ENCODE data around the gene KIF1B.

Gene KIF1B

GRCh38 chr1:10430216-10431069 is 220.1 kb downstream of the KIF1B start, which contains the start of gene CENPS (continued):
- TF ChIP-seq ZBTB26 (tag by site-specific recombination; optimal IDR thresholded peaks at IDR 0.05) (peak; percentile 94), ZNF404 (tag by site-specific recombination; IDR thresholded peaks at IDR 0.05) (no peak), ZNF140 (tag by site-specific recombination; IDR thresholded peaks at IDR 0.05) (no peak), ZNF16 (tag by site-specific recombination; IDR thresholded peaks at IDR 0.05; ENCODE audit: low read depth) (no peak), PRDM4 (tag by site-specific recombination; IDR thresholded peaks at IDR 0.05) (no peak; the same call in 1 of the 2 replicates), ZNF677 (tag by site-specific recombination; IDR thresholded peaks at IDR 0.05) (0 out of 2 replicates have a peak, but pooled peaks have one; percentile 21), ZNF362 (tag by site-specific recombination; IDR thresholded peaks at IDR 0.05) (no peak), ZNF184 (tag by site-specific recombination; IDR thresholded peaks at IDR 0.05) (peak; percentile 63; the same call in 1 of the 2 replicates), ZNF513 (tag by site-specific recombination; IDR thresholded peaks at IDR 0.05) (no peak), ZNF48 (tag by site-specific recombination; IDR thresholded peaks at IDR 0.05) (no peak), ZNF248 (tag by site-specific recombination; IDR thresholded peaks at IDR 0.05) (no peak), REST (tag by site-specific recombination; IDR thresholded peaks at IDR 0.05) (no peak), ZNF626 (tag by site-specific recombination; IDR thresholded peaks at IDR 0.05) (no peak), ZNF398 (tag by site-specific recombination; IDR thresholded peaks at IDR 0.05) (peak; percentile 44; the same call in 1 of the 2 replicates), SP2 (tag by site-specific recombination; IDR thresholded peaks at IDR 0.05) (peak; percentile 64), GLI4 (tag by site-specific recombination; IDR thresholded peaks at IDR 0.05) (no peak), ZNF19 (tag by site-specific recombination; IDR thresholded peaks at IDR 0.05; ENCODE audit: low read depth) (no peak), ZFHX2 (tag by site-specific recombination; conservative IDR thresholded peaks at IDR 0.05) (peak; percentile 87), ZNF488 (tag by site-specific recombination; IDR thresholded peaks at IDR 0.05) (0 out of 2 replicates have a peak, but pooled peaks have one; percentile 38), ZNF169 (tag by site-specific recombination; IDR thresholded peaks at IDR 0.05) (no peak), MZF1 (tag by site-specific recombination; IDR thresholded peaks at IDR 0.05; ENCODE audit: borderline replicate concordance) (peak; percentile 16), SCRT2 (tag by site-specific recombination; IDR thresholded peaks at IDR 0.05) (peak; percentile 83), ZNF133 (tag by site-specific recombination; IDR thresholded peaks at IDR 0.05) (no peak; the same call in 1 of the 2 replicates), ZNF350 (tag by site-specific recombination; IDR thresholded peaks at IDR 0.05) (no peak), KLF17 (tag by site-specific recombination; IDR thresholded peaks at IDR 0.05) (peak; percentile 92)
